HAP-1 (cell line): ENCODE measurements around the gene ACTR6.
"Not testable (repeated sequence)": the region's sequence is repeated elsewhere in the genome, so short reads cannot be mapped to it uniquely, and the experiment has no call there.

Source experiments
- DNase-seq, 2 experiments: peaks; one replicate each; pipeline ENCODE4 v3.0.0-alpha.2; 2016 to 2020; ENCODE audit warnings: low spot score in 2 of 2
- H3K27me3 ChIP-seq: fragments of 250-450 bp; sonication (Bioruptor Pico); 2 replicates; pipeline ENCODE4 v1.5.1; 2020; ENCODE audit warnings: low read depth, mild to moderate bottlenecking, moderate library complexity
- H3K36me3 ChIP-seq: fragments of 250-450 bp; sonication (Bioruptor Pico); replicated peaks from 2 replicates; pipeline ENCODE4 v1.5.1; 2020; ENCODE audit warnings: mild to moderate bottlenecking
- H3K4me1 ChIP-seq: fragments of 250-450 bp; sonication (Bioruptor Pico); 2 replicates; pipeline ENCODE4 v1.5.1; 2020; ENCODE audit warnings: mild to moderate bottlenecking
- H3K4me3 ChIP-seq: fragments of 250-450 bp; sonication (Bioruptor Pico); 2 replicates; pipeline ENCODE4 v1.5.1; 2020; ENCODE audit warnings: mild to moderate bottlenecking, moderate library complexity
- H3K9me3 ChIP-seq: fragments of 250-450 bp; sonication (Bioruptor Pico); 2 replicates; pipeline ENCODE4 v1.5.1; 2020; ENCODE audit warnings: mild to moderate bottlenecking, moderate library complexity
- in situ Hi-C: fragments of 300-500 bp; cut with MboI; formaldehyde crosslinking; loops from 3 replicates; pipeline ENCODE4 v1.14.3; 2020; ENCODE audit warnings: low sequenced_read_pairs, inconsistent platforms, mixed read lengths

Gene ACTR6

DNA sequence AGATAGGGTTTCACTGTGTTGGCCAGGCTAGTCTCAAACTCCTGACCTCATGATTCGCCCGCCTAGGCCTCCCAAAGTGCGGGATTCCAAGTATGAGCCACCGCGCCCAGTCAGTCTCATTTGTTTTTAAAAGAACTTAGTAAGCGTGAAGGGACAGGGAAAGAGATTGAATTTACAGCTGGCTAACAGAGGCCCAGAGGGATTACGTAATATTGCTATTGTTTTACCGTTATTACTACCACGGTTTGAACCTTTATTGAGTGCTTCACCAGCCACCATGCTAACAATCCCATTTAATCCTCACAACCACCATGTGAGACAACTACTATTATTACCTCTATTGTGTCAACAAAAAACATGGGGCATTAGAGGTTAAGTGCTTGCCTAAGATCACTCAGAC, 31.3 kb upstream of the ACTR6 start:
- no peak overlapping the region for H3K4me3 ChIP-seq
- no peaks in the 10 kb centered on the region for H3K36me3 ChIP-seq
- H3K27me3 ChIP-seq: no peaks in the 10 kb centered on the region
- in situ Hi-C loops: no loop called here
- no peaks in the 10 kb centered on the region for H3K9me3 ChIP-seq
- DNase-seq: no peak
- peaks cover 13% of the 10 kb centered on the region for H3K4me1 ChIP-seq

DNA sequence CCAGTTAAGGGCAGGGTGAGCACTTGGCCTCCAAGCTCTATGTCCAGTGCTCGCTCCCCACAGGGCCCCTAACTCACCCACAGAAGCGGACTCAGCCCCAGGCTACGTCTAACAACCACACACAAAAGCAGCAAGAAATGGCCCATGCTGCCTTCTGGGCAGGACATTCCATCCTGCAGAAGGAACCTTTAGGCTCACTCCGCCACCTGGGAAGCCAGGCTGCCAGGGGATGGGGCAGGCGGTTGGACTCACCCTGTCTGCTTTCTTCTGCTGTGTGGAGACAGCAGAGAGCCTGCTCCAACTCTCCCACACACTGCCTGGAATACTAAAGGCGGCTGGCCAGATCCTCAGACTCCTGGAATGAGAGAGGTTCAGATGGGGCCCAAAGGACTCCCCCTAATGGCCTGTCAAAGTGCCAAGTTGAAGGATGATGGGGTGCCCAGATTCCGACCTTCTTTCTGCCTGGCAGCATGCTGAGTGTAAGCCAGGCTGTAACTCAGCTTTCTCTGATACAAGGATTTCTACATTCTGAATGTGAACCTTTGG, 30.2 kb upstream of the ACTR6 start:
- no peaks in the 10 kb centered on the region for H3K9me3 ChIP-seq
- in situ Hi-C loops: no loop called here
- no peak for DNase-seq

GRCh38 chr12:100171248-100171647, 29.4 kb upstream of the ACTR6 start:
- Histone ChIP-seq H3K36me3 (no peaks in the 10 kb centered on the region; the same call in 1 of the 2 replicates), H3K9me3 (no peaks in the 10 kb centered on the region), H3K27me3 (no peaks in the 10 kb centered on the region), H3K4me3 (no peak overlapping the region), H3K4me1 (peaks cover 4% of the 10 kb centered on the region; the same call in 1 of the 2 replicates)
- DNase-seq: no peak
- in situ Hi-C loops: no loop called here

More for the DNA sequence above, 30.2 kb upstream of the ACTR6 start:
- no peaks in the 10 kb centered on the region; the same call in 1 of the 2 replicates for H3K36me3 ChIP-seq
- H3K4me1 ChIP-seq: peaks cover 4% of the 10 kb centered on the region; the same call in 1 of the 2 replicates
- no peak overlapping the region for H3K4me3 ChIP-seq
- no peaks in the 10 kb centered on the region for H3K27me3 ChIP-seq

DNA sequence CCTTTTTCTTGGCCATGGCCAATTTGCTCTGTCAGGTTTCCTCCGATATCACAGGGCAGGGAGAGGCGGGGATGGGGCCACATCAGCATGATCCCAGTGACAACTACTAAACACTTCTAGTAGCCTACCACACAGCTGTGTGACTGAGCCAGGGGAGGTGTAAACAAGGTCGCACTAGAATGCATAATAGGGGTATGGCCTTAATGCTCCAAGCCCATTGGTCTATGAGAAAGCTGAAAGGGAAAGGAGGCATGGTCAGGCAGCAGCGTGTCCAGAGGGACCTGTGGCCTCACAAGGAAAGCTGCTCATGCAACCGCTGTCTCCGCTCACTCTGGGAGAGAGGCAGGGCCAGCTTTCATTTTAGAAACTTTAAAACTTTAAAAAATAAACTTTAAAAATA, 27.5 kb upstream of the ACTR6 start:
- in situ Hi-C loops: no loop called here
- DNase-seq: no peak
- Histone ChIP-seq H3K9me3 (no peaks in the 10 kb centered on the region), H3K4me3 (no peak overlapping the region), H3K4me1 (peaks cover 4% of the 10 kb centered on the region; the same call in 1 of the 2 replicates), H3K27me3 (no peaks in the 10 kb centered on the region), H3K36me3 (no peaks in the 10 kb centered on the region; the same call in 1 of the 2 replicates)

- in situ Hi-C loops: no loop called here
- no peak for DNase-seq
- no peaks in the 10 kb centered on the region for H3K27me3 ChIP-seq
- peaks cover 4% of the 10 kb centered on the region; the same call in 1 of the 2 replicates for H3K4me1 ChIP-seq
- no peak overlapping the region for H3K4me3 ChIP-seq
- peaks cover 5% of the 10 kb centered on the region; the same call in 1 of the 2 replicates for H3K36me3 ChIP-seq
- no peaks in the 10 kb centered on the region for H3K9me3 ChIP-seq
Measured at GRCh38 chr12:100174495-100174894, 26.1 kb upstream of the ACTR6 start.

DNA sequence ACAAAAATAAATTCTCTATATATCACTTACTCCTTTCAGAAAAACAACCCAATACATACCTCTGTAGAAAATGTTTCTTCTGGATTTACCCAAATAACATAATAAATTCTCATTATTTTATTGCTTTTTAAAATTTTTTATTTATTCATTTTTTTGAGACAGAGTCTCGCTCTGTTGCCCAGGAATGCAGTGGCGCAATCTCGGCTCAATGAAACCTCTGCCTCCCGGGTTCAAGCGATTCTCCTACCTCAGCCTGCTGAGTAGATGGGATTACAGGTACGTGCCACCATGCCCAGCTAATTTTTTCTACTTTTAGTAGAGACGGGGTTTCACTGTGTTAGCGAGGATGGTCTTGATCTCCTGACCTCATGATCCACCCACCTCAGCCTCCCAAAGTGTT, 24.1 kb upstream of the ACTR6 start:
- H3K4me3 ChIP-seq, H3K27me3 ChIP-seq, H3K36me3 ChIP-seq, DNase-seq, H3K4me1 ChIP-seq, H3K9me3 ChIP-seq, in situ Hi-C loops: not testable (repeated sequence)

DNA sequence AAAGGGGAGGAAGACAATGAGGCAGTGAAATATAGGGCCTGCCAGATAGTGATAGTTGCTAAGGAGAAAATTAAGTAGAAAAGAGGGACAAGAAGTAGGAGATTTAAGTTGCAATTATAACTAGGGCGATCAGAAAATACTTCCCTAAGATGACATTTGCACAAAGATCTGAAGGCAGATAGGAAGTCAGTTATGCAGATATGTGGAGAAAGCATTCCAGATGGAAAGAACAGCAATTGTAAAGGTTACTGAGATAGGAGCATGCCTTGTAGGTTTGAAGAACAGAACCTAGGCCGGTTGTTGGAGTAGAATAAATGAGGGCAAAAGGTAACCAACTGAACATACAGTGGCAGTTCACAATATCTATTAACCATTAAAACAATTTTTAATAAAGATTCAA, 21.4 kb upstream of the ACTR6 start:
- Histone ChIP-seq H3K27me3 (no peaks in the 10 kb centered on the region), H3K36me3 (peaks cover 7% of the 10 kb centered on the region; the same call in 1 of the 2 replicates), H3K9me3 (no peaks in the 10 kb centered on the region), H3K4me1 (peaks cover 2% of the 10 kb centered on the region; the same call in 1 of the 2 replicates), H3K4me3 (no peak overlapping the region)
- DNase-seq: no peak
- in situ Hi-C loops: no loop called here

DNA sequence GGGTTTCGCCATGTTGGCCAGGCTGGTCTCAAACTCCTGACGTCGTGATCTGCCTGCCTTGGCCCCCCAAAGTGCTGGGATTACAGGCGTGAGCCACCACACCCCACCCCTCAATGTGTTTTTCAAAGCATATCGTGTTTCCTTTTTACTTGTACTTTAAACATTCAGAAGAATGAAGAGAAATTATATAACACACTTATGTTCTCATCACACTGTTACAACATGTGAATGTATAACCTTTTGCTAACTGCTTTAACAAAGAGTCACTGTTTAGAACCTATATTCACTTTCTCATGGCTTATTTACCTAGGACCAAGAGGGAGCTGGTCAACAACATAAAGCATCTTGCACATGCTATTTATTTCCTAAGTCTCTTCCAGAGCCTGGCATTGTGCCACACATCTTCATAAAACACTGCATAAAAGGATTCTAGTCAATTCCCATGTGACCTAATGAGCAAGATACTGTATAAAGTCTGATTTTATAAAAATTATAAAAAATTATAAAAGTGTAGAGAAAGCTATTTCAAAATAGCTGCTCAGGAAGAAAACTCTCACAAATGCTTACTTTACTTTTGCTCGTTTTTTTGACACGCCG, 16.0 kb upstream of the ACTR6 start:
- Histone ChIP-seq H3K27me3 (no peaks in the 10 kb centered on the region), H3K9me3 (no peaks in the 10 kb centered on the region), H3K4me3 (no peak overlapping the region), H3K36me3 (peaks cover under 1% of the 10 kb centered on the region; the same call in 1 of the 2 replicates), H3K4me1 (no peaks in the 10 kb centered on the region)
- in situ Hi-C loops: no loop called here
- no peak for DNase-seq

- Histone ChIP-seq H3K9me3 (no peaks in the 10 kb centered on the region), H3K27me3 (no peaks in the 10 kb centered on the region), H3K4me3 (no peak overlapping the region), H3K4me1 (no peaks in the 10 kb centered on the region), H3K36me3 (peaks cover 2% of the 10 kb centered on the region)
- no peak for DNase-seq
- in situ Hi-C loops: no loop called here
Measured at GRCh38 chr12:100185361-100185894, 15.2 kb upstream of the ACTR6 start.

DNA sequence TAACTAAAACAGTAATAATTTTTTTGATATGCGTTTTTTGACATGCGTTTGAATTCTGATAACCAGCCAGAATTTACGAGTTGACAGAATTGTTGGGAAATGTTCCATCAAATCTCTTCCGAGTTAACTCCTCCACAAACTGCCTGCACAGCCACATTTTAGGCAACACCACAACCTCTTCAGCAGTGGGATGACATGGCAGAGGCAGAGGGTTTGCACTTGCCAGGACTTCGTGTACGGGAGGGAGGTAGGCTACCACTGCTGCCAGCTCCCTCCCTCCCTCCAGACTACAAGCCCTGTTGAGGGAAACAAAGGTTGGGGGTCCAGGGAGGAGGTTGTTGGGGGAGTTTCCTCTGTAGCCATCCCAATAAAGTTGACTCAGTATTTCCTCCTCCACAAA, 14.5 kb upstream of the ACTR6 start:
- Histone ChIP-seq H3K36me3 (peaks cover 2% of the 10 kb centered on the region), H3K4me3 (no peak overlapping the region), H3K9me3 (no peaks in the 10 kb centered on the region), H3K27me3 (no peaks in the 10 kb centered on the region), H3K4me1 (no peaks in the 10 kb centered on the region)
- no peak for DNase-seq
- in situ Hi-C loops: no loop called here

- Histone ChIP-seq H3K36me3 (peaks cover 2% of the 10 kb centered on the region), H3K4me1 (no peaks in the 10 kb centered on the region), H3K27me3 (no peaks in the 10 kb centered on the region), H3K9me3 (no peaks in the 10 kb centered on the region), H3K4me3 (no peak overlapping the region)
- no peak for DNase-seq
- in situ Hi-C loops: no loop called here
Measured at GRCh38 chr12:100187068-100187467, 13.5 kb upstream of the ACTR6 start.

- in situ Hi-C loops: no loop called here
- peaks cover 2% of the 10 kb centered on the region for H3K36me3 ChIP-seq
Measured at GRCh38 chr12:100187857-100188519, 12.6 kb upstream of the ACTR6 start.

GRCh38 chr12:100188888-100189635, 11.6 kb upstream of the ACTR6 start:
- H3K4me1 ChIP-seq, H3K27me3 ChIP-seq, H3K36me3 ChIP-seq, H3K4me3 ChIP-seq, DNase-seq, H3K9me3 ChIP-seq, in situ Hi-C loops: not testable (repeated sequence)

More at GRCh38 chr12:100187857-100188519, 12.6 kb upstream of the ACTR6 start:
- H3K9me3 ChIP-seq: no peaks in the 10 kb centered on the region
- no peaks in the 10 kb centered on the region for H3K27me3 ChIP-seq
- no peak for DNase-seq
- H3K4me3 ChIP-seq: no peak overlapping the region
- no peaks in the 10 kb centered on the region for H3K4me1 ChIP-seq
